ENCODE data around the gene PSAPL1.

Gene PSAPL1

GRCh38 chr4:7474320-7474719 is 39.6 kb upstream of the PSAPL1 start:
- TF ChIP-seq ZFX (IDR thresholded peaks at IDR 0.05; ENCODE audit: borderline replicate concordance), result no peak
- TF ChIP-seq, protein P1, sequence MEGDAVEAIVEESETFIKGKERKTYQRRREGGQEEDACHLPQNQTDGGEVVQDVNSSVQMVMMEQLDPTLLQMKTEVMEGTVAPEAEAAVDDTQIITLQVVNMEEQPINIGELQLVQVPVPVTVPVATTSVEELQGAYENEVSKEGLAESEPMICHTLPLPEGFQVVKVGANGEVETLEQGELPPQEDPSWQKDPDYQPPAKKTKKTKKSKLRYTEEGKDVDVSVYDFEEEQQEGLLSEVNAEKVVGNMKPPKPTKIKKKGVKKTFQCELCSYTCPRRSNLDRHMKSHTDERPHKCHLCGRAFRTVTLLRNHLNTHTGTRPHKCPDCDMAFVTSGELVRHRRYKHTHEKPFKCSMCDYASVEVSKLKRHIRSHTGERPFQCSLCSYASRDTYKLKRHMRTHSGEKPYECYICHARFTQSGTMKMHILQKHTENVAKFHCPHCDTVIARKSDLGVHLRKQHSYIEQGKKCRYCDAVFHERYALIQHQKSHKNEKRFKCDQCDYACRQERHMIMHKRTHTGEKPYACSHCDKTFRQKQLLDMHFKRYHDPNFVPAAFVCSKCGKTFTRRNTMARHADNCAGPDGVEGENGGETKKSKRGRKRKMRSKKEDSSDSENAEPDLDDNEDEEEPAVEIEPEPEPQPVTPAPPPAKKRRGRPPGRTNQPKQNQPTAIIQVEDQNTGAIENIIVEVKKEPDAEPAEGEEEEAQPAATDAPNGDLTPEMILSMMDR (IDR thresholded peaks at IDR 0.05), result no peak
- no peak overlapping the region for H3K27ac ChIP-seq

DNA sequence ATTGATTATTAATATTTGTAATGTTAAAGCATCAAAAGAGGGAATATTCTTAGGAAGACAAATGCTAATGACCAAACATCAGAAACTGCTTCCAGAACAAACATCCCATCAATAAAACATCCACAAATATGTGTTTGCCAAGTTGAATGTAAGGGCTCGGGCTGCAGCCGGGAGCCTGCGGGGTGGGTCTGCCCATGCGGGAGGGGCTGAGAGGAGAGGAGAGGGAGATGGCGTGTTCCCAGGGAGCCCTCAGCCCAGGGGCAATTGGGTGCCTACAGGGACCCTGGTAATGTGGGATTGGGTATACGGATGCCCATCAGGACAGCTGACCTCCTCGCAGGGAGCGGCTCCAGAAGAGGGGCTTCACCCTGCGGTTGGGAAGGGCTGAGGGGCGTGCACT is 38.4 kb upstream of the PSAPL1 start:
- TF ChIP-seq, protein P1 (IDR thresholded peaks at IDR 0.05), result no peak
- no peak for TF ChIP-seq ZFX (IDR thresholded peaks at IDR 0.05; ENCODE audit: borderline replicate concordance)
- H3K27ac ChIP-seq, result no peak overlapping the region

DNA sequence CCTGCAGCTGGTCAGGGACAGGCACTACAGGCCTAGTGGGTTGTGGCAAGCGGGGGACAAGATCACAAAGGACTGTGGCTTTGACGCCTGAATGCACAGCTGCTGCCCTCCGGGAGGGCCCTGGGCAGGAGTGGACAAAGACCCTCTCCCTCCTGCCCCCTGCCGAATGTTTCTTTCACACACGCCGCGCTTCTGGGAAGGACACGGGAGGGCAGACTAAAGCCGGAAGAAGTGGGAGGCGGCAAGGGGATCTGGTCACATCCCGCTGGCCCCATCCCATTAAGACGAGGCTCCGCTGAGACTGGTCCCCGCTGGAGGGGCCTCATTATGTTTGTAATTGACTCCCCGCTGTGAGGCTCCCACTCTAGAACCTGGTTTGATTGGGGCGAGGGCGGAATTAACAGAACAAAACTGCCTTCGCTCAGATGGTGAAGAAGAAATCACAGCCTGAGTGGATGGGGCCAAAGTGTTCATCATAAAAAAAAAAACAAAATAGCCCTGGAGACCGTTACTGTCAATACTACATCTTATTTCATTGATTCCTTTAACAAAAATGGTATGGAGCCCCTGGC is 37.8 kb upstream of the PSAPL1 start:
- TF ChIP-seq, protein P1 (IDR thresholded peaks at IDR 0.05), result no peak
- no peak for TF ChIP-seq ZFX (IDR thresholded peaks at IDR 0.05; ENCODE audit: borderline replicate concordance)
- no peak overlapping the region for H3K27ac ChIP-seq

DNA sequence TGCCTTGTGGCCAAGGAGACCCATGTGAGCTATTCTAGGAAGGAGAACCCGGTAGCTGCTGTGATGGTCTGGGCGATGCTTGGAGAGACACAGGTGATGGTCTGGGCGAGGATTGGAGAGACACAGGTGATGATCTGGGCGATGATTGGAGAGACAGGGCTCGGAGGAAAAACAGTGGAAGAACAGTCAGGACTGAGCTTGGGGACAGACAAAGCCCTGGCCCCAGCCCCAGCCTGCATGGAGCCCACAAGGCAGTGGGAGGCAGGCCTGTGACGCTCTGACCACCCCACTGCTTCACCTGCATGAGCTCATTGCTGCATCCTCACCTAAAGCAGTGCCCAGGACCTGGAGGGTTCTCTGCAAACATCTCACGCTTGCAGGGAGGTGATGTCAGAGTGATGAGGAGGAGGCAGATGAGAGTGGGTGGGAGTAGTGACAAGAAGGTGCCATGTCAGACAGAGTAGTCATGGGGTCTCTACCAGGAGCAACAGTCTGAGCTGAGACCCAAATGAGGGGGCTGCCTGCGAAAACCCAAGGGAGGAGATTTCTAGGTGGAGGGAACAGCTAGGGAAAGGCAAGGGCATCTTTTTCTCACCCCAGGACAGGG is 35.9 kb upstream of the PSAPL1 start:
- TF ChIP-seq, protein P1 (IDR thresholded peaks at IDR 0.05), result no peak
- TF ChIP-seq ZFX (IDR thresholded peaks at IDR 0.05; ENCODE audit: borderline replicate concordance), result no peak
- no peak overlapping the region for H3K27ac ChIP-seq

DNA sequence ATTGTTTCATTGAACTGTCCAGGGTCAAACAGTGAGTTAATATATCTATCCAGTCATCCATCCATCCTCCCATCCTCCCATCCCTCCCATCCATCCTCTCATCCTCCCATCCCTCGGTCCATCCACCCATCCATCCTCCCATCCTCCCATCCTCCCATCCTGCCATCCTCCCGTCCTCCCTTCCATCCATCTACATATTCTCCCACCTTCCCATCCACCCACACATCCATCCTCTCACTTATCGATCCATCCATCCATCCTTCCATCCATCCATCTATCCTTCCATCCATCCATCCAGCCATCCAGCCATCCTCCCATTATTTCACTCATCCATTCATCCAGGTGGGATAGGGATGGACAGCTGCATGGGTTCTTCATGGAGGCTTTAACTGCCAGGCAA is 35.4 kb upstream of the PSAPL1 start:
- no peak overlapping the region for H3K27ac ChIP-seq
- TF ChIP-seq, protein P1 (IDR thresholded peaks at IDR 0.05), result no peak
- TF ChIP-seq ZFX (IDR thresholded peaks at IDR 0.05; ENCODE audit: borderline replicate concordance), result no peak

GRCh38 chr4:7469023-7469422 is 34.3 kb upstream of the PSAPL1 start:
- no peak for TF ChIP-seq ZFX (IDR thresholded peaks at IDR 0.05; ENCODE audit: borderline replicate concordance)
- TF ChIP-seq, protein P1 (IDR thresholded peaks at IDR 0.05), result no peak

GRCh38 chr4:7467471-7467870 is 32.7 kb upstream of the PSAPL1 start:
- H3K27ac ChIP-seq, result no peak overlapping the region
- TF ChIP-seq, protein P1 (IDR thresholded peaks at IDR 0.05), result no peak
- TF ChIP-seq ZFX (IDR thresholded peaks at IDR 0.05; ENCODE audit: borderline replicate concordance), result no peak

More at GRCh38 chr4:7469023-7469422, 34.3 kb upstream of the PSAPL1 start:
- H3K27ac ChIP-seq, result no peak overlapping the region

Measured in 22Rv1 (cell line).